HEK293 (cell line): ENCODE data around the gene HSD11B1.

Experiments used
- CTCF ChIA-PET: fragments of 350-600 bp; formaldehyde crosslinking; extraction: SDS; loops from one replicate; lab custom pipeline; 2021; ENCODE audit warnings: antibody characterized with exemption; lab: Yijun Ruan, JAX
- POLR2A ChIA-PET: fragments of 300-600 bp; formaldehyde crosslinking; extraction: SDS; loops from one replicate; lab custom pipeline; 2020; ENCODE audit warnings: antibody characterized with exemption, inconsistent platforms; lab: Yijun Ruan, JAX
- H3K27ac ChIP-seq: fragments of 200-500 bp; sonication (Bioruptor generic); 2 replicates; pipeline ENCODE4 v1.5.1; 2014; ENCODE audit warnings: low read depth, low read length, control low read depth, inconsistent platforms; ENCODE audit errors: extremely low read depth
- H3K36me3 ChIP-seq, 2 experiments: fragments of 200-500 bp in 1 of 2; sonication (Bioruptor generic) in 1 of 2; 1 replicate in 1 of 2; 2 replicates in 1 of 2; pipeline ENCODE4 v1.5.1; 2014 to 2017; ENCODE audit warnings: inconsistent platforms in 2 of 2, low read length in 2 of 2; ENCODE audit not compliant: control insufficient read depth in 2 of 2, insufficient read depth in 1 of 2
- H3K4me1 ChIP-seq: fragments of 200-500 bp; sonication (Bioruptor generic); 2 replicates; pipeline ENCODE4 v1.5.1; 2014; ENCODE audit warnings: mild to moderate bottlenecking, low read length, inconsistent platforms; ENCODE audit not compliant: control insufficient read depth, insufficient read depth
- H3K4me3 ChIP-seq: 2 replicates; pipeline ENCODE4 v1.5.1; 2011; ENCODE audit warnings: low read depth, mild to moderate bottlenecking, control low read depth, low read length, moderate library complexity
- H3K9me3 ChIP-seq: fragments of 200-500 bp; sonication (Bioruptor generic); 2 replicates; pipeline ENCODE4 v1.5.1; 2014; ENCODE audit warnings: low read depth, low read length, inconsistent platforms; ENCODE audit not compliant: control insufficient read depth, insufficient read depth
- EGR2 ChIP-seq: fragments of 450-650 bp; formaldehyde crosslinking; IDR thresholded peaks from 2 replicates; pipeline ENCODE4 v1.5.1; 2016; ENCODE audit warnings: low read depth, missing biosample characterization, missing genetic modification characterization
- HOXC10 ChIP-seq: sonication (generic); formaldehyde crosslinking; IDR thresholded peaks from 2 replicates; pipeline ENCODE4 v1.8.1; 2023; ENCODE audit warnings: mild to moderate bottlenecking, missing genetic modification reagents
- PRDM1 ChIP-seq: fragments of 450-650 bp; formaldehyde crosslinking; IDR thresholded peaks from 2 replicates; pipeline ENCODE4; 2016; ENCODE audit warnings: missing biosample characterization, missing genetic modification characterization
- SCRT1 ChIP-seq: fragments of 450-650 bp; formaldehyde crosslinking; IDR thresholded peaks from 2 replicates; pipeline ENCODE4 v1.5.1; 2016; ENCODE audit warnings: missing biosample characterization, missing genetic modification characterization, borderline replicate concordance
- SCRT2 ChIP-seq: fragments of 450-650 bp; formaldehyde crosslinking; IDR thresholded peaks from 2 replicates; pipeline ENCODE4 v1.5.1; 2016; ENCODE audit warnings: missing biosample characterization, missing genetic modification characterization
- SP7 ChIP-seq: fragments of 450-650 bp; formaldehyde crosslinking; IDR thresholded peaks from 2 replicates; pipeline ENCODE4 v1.5.1; 2016; ENCODE audit warnings: missing biosample characterization, missing genetic modification characterization
- TRIM28 ChIP-seq: IDR thresholded peaks from 2 replicates; pipeline ENCODE4 v1.6.1; 2011; ENCODE audit warnings: low read length, control low read depth, borderline replicate concordance
- ZBTB17 ChIP-seq: fragments of 450-650 bp; formaldehyde crosslinking; IDR thresholded peaks from 2 replicates; pipeline ENCODE4 v1.5.1; 2016; ENCODE audit warnings: missing biosample characterization, missing genetic modification characterization
- ZBTB21 ChIP-seq: fragments of 450-650 bp; formaldehyde crosslinking; IDR thresholded peaks from 2 replicates; pipeline ENCODE4 v1.5.1; 2017; ENCODE audit warnings: missing biosample characterization, missing genetic modification characterization
- ZFHX2 ChIP-seq: fragments of 450-650 bp; formaldehyde crosslinking; conservative IDR thresholded peaks from 2 replicates; pipeline ENCODE4 v1.5.1; 2016; ENCODE audit warnings: missing biosample characterization, missing genetic modification characterization
- ZNF132 ChIP-seq: fragments of 450-650 bp; formaldehyde crosslinking; IDR thresholded peaks from 2 replicates; pipeline ENCODE4 v1.5.1; 2017; ENCODE audit warnings: missing biosample characterization, missing genetic modification characterization, borderline replicate concordance
- ZNF157 ChIP-seq: fragments of 450-650 bp; formaldehyde crosslinking; IDR thresholded peaks from 2 replicates; pipeline ENCODE4 v1.5.1; 2016; ENCODE audit warnings: missing biosample characterization, missing genetic modification characterization
- ZNF433 ChIP-seq: fragments of 450-650 bp; formaldehyde crosslinking; IDR thresholded peaks from 2 replicates; pipeline ENCODE4 v1.5.1; 2016; ENCODE audit warnings: missing biosample characterization, missing genetic modification characterization, low read depth
- ZNF521 ChIP-seq: fragments of 450-650 bp; formaldehyde crosslinking; IDR thresholded peaks from 2 replicates; pipeline ENCODE4 v1.5.1; 2017; ENCODE audit warnings: missing biosample characterization, mild to moderate bottlenecking, missing genetic modification characterization
- ZNF626 ChIP-seq: fragments of 450-650 bp; sonication (Bioruptor Pico); formaldehyde crosslinking; IDR thresholded peaks from 2 replicates; pipeline ENCODE4 v1.5.1; 2018; ENCODE audit warnings: missing biosample characterization, missing genetic modification characterization, inconsistent platforms
- ZNF658 ChIP-seq: fragments of 450-650 bp; formaldehyde crosslinking; IDR thresholded peaks from 2 replicates; pipeline ENCODE4; 2016; ENCODE audit warnings: missing biosample characterization, missing genetic modification characterization
- ZNF76 ChIP-seq: fragments of 450-650 bp; formaldehyde crosslinking; IDR thresholded peaks from 2 replicates; pipeline ENCODE4; 2016; ENCODE audit warnings: low read depth, missing biosample characterization, missing genetic modification characterization, borderline replicate concordance
- ZNF837 ChIP-seq: fragments of 450-650 bp; formaldehyde crosslinking; IDR thresholded peaks from 2 replicates; pipeline ENCODE4 v1.5.1; 2016; ENCODE audit warnings: missing biosample characterization, missing genetic modification characterization
- ZXDB ChIP-seq: fragments of 450-650 bp; formaldehyde crosslinking; IDR thresholded peaks from 2 replicates; pipeline ENCODE4 v1.5.1; 2016; ENCODE audit warnings: missing biosample characterization, missing genetic modification characterization
- TF ChIP-seq, protein P1 (sequence below): fragments of 450-650 bp; formaldehyde crosslinking; IDR thresholded peaks from 2 replicates; pipeline ENCODE4 v1.5.1; 2016; ENCODE audit warnings: missing biosample characterization, missing genetic modification characterization
- TF ChIP-seq, protein P2 (sequence below): fragments of 450-650 bp; IDR thresholded peaks from 2 replicates; pipeline ENCODE4 v1.5.1; 2018; ENCODE audit warnings: missing biosample characterization, missing genetic modification characterization
- TF ChIP-seq, protein P3 (sequence below): fragments of 450-650 bp; formaldehyde crosslinking; conservative IDR thresholded peaks from 2 replicates; pipeline ENCODE4 v1.5.1; 2016; ENCODE audit warnings: low read depth, missing biosample characterization, missing genetic modification characterization
- TF ChIP-seq, protein P4 (sequence below): fragments of 450-650 bp; formaldehyde crosslinking; IDR thresholded peaks from 2 replicates; pipeline ENCODE4 v1.5.1; 2016; ENCODE audit warnings: missing biosample characterization, missing genetic modification characterization, borderline replicate concordance
- TF ChIP-seq, protein P5 (sequence below): fragments of 450-650 bp; formaldehyde crosslinking; IDR thresholded peaks from 2 replicates; pipeline ENCODE4 v1.5.1; 2016; ENCODE audit warnings: missing biosample characterization, missing genetic modification characterization

HSD11B1 gene

DNA sequence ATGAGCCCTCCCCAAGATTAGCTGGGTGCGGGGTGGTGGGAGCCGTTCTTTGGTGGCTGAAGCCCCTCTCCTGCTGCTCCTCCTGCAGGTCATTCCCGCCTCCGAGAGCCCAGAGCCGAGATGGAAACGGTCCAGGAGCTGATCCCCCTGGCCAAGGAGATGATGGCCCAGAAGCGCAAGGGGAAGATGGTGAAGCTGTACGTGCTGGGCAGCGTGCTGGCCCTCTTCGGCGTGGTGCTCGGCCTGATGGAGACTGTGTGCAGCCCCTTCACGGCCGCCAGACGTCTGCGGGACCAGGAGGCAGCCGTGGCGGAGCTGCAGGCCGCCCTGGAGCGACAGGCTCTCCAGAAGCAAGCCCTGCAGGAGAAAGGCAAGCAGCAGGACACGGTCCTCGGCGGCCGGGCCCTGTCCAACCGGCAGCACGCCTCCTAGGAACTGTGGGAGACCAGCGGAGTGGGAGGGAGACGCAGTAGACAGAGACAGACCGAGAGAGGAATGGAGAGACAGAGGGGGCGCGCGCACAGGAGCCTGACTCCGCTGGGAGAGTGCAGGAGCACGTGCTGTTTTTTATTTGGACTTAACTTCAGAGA lies 29.0 kb upstream of the HSD11B1 start (continued):
- TF ChIP-seq EGR2 (no peak), ZBTB17 (tag by site-specific recombination) (peak; percentile 76), ZNF837 (tag by site-specific recombination) (no peak), ZBTB21 (tag by site-specific recombination) (no peak), ZFHX2 (tag by site-specific recombination) (peak; percentile 66), SCRT2 (tag by site-specific recombination) (peak; percentile 50), ZNF76 (peak; percentile 51), SCRT1 (tag by site-specific recombination) (no peak), ZNF521 (tag by site-specific recombination) (no peak), ZNF626 (tag by site-specific recombination) (no peak), SP7 (tag by site-specific recombination) (no peak)

DNA sequence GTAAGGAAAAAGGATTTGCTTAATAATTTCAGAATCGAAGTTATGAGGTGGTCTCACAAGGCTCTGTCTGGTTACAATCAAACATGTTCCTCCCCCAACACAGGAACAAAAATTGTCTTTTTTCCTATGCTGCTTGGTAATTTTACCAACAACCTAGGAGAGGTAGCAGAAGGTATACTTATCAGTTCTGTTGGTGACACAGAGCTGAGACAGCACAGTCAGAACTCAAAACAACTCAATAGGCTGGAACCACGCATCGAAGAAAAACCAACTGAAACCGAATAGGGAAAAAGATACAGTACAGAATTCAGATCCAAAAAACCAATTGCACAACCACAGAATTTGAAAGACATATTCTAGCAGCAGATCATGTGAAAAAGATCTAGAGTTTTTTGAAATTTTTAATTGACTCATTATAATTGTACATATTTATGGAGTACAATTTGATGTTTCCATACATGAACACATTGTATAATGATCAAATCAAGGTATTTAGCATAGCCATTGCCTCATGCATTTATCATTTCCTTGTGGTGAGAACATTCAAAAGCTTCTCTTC lies 25.6 kb upstream of the HSD11B1 start:
- Histone ChIP-seq H3K27ac (no peak overlapping the region), H3K36me3 (no peaks in the 10 kb centered on the region), H3K4me1 (no peaks in the 10 kb centered on the region; the same call in 1 of the 2 replicates), H3K4me3 (no peak overlapping the region), H3K9me3 (no peaks in the 10 kb centered on the region)
- ChIA-PET CTCF (interaction anchor here (1.5 kb wide), 1 partner anchor 10 kb away, joined by 4 read pairs; no protein-coding TSS in a partner anchor), POLR2A (no interaction called here)
- TF ChIP-seq, protein P1, sequence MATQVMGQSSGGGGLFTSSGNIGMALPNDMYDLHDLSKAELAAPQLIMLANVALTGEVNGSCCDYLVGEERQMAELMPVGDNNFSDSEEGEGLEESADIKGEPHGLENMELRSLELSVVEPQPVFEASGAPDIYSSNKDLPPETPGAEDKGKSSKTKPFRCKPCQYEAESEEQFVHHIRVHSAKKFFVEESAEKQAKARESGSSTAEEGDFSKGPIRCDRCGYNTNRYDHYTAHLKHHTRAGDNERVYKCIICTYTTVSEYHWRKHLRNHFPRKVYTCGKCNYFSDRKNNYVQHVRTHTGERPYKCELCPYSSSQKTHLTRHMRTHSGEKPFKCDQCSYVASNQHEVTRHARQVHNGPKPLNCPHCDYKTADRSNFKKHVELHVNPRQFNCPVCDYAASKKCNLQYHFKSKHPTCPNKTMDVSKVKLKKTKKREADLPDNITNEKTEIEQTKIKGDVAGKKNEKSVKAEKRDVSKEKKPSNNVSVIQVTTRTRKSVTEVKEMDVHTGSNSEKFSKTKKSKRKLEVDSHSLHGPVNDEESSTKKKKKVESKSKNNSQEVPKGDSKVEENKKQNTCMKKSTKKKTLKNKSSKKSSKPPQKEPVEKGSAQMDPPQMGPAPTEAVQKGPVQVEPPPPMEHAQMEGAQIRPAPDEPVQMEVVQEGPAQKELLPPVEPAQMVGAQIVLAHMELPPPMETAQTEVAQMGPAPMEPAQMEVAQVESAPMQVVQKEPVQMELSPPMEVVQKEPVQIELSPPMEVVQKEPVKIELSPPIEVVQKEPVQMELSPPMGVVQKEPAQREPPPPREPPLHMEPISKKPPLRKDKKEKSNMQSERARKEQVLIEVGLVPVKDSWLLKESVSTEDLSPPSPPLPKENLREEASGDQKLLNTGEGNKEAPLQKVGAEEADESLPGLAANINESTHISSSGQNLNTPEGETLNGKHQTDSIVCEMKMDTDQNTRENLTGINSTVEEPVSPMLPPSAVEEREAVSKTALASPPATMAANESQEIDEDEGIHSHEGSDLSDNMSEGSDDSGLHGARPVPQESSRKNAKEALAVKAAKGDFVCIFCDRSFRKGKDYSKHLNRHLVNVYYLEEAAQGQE (tag by site-specific recombination) = no peak
- TF ChIP-seq, protein P2, sequence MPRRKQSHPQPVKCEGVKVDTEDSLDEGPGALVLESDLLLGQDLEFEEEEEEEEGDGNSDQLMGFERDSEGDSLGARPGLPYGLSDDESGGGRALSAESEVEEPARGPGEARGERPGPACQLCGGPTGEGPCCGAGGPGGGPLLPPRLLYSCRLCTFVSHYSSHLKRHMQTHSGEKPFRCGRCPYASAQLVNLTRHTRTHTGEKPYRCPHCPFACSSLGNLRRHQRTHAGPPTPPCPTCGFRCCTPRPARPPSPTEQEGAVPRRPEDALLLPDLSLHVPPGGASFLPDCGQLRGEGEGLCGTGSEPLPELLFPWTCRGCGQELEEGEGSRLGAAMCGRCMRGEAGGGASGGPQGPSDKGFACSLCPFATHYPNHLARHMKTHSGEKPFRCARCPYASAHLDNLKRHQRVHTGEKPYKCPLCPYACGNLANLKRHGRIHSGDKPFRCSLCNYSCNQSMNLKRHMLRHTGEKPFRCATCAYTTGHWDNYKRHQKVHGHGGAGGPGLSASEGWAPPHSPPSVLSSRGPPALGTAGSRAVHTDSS (tag by site-specific recombination) = no peak
- TF ChIP-seq TRIM28 (no peak), ZBTB17 (tag by site-specific recombination) (no peak), ZNF658 (tag by site-specific recombination) (no peak), ZFHX2 (tag by site-specific recombination) (no peak), ZNF157 (tag by site-specific recombination) (no peak), ZXDB (tag by site-specific recombination) (no peak), ZNF433 (tag by site-specific recombination) (no peak), PRDM1 (tag by site-specific recombination) (no peak), ZNF132 (tag by site-specific recombination) (no peak), HOXC10 (CRISPR knock-in tag) (no peak)
- TF ChIP-seq, protein P3, sequence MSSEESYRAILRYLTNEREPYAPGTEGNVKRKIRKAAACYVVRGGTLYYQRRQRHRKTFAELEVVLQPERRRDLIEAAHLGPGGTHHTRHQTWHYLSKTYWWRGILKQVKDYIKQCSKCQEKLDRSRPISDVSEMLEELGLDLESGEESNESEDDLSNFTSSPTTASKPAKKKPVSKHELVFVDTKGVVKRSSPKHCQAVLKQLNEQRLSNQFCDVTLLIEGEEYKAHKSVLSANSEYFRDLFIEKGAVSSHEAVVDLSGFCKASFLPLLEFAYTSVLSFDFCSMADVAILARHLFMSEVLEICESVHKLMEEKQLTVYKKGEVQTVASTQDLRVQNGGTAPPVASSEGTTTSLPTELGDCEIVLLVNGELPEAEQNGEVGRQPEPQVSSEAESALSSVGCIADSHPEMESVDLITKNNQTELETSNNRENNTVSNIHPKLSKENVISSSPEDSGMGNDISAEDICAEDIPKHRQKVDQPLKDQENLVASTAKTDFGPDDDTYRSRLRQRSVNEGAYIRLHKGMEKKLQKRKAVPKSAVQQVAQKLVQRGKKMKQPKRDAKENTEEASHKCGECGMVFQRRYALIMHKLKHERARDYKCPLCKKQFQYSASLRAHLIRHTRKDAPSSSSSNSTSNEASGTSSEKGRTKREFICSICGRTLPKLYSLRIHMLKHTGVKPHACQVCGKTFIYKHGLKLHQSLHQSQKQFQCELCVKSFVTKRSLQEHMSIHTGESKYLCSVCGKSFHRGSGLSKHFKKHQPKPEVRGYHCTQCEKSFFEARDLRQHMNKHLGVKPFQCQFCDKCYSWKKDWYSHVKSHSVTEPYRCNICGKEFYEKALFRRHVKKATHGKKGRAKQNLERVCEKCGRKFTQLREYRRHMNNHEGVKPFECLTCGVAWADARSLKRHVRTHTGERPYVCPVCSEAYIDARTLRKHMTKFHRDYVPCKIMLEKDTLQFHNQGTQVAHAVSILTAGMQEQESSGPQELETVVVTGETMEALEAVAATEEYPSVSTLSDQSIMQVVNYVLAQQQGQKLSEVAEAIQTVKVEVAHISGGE (tag by site-specific recombination) = no peak
- TF ChIP-seq, protein P4, sequence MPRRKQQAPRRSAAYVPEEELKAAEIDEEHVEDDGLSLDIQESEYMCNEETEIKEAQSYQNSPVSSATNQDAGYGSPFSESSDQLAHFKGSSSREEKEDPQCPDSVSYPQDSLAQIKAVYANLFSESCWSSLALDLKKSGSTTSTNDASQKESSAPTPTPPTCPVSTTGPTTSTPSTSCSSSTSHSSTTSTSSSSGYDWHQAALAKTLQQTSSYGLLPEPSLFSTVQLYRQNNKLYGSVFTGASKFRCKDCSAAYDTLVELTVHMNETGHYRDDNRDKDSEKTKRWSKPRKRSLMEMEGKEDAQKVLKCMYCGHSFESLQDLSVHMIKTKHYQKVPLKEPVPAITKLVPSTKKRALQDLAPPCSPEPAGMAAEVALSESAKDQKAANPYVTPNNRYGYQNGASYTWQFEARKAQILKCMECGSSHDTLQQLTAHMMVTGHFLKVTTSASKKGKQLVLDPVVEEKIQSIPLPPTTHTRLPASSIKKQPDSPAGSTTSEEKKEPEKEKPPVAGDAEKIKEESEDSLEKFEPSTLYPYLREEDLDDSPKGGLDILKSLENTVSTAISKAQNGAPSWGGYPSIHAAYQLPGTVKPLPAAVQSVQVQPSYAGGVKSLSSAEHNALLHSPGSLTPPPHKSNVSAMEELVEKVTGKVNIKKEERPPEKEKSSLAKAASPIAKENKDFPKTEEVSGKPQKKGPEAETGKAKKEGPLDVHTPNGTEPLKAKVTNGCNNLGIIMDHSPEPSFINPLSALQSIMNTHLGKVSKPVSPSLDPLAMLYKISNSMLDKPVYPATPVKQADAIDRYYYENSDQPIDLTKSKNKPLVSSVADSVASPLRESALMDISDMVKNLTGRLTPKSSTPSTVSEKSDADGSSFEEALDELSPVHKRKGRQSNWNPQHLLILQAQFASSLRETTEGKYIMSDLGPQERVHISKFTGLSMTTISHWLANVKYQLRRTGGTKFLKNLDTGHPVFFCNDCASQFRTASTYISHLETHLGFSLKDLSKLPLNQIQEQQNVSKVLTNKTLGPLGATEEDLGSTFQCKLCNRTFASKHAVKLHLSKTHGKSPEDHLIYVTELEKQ = no peak
- TF ChIP-seq, protein P5, sequence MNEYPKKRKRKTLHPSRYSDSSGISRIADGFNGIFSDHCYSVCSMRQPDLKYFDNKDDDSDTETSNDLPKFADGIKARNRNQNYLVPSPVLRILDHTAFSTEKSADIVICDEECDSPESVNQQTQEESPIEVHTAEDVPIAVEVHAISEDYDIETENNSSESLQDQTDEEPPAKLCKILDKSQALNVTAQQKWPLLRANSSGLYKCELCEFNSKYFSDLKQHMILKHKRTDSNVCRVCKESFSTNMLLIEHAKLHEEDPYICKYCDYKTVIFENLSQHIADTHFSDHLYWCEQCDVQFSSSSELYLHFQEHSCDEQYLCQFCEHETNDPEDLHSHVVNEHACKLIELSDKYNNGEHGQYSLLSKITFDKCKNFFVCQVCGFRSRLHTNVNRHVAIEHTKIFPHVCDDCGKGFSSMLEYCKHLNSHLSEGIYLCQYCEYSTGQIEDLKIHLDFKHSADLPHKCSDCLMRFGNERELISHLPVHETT = no peak
